Measurements from ENCODE around the gene NR2F6. TPM values are rescaled to one million over a fixed set of nuclear protein-coding genes. Genes with fewer than 3 reads are reported as not detected.

Gene NR2F6
- total and polyA plus RNA-seq, 2 experiments from 2014 or later = 64.0 to 209 TPM

DNA sequence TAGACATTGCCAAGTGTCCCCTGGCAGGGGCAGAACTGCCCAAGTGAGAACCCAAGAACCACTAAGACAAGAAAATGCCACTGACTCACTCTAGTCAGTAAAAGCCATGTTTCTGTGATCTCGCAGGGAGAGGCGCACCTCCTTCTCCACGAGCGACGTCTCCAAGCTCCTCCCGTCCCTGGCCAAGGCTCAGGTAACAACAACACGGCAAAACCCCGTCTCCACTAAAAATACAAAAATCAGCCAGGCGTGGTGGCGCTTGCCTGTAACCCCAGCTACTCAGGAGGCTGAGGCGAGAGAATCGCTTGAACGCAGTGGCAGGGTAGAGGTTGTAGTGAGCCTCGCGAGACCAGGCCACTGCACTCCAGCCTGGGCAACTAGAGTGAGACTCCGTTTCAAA, 48.1 kb downstream of the NR2F6 start:
- no peaks in the 10 kb centered on the region for H3F3A ChIP-seq (replicated peaks; ENCODE audit: low read depth)
- no peaks in the 10 kb centered on the region for H3K4me1 ChIP-seq (ENCODE audit: insufficient read depth)
- H3K36me3 ChIP-seq (ENCODE audit: insufficient read depth) = 0 out of 2 replicates have a peak, but pooled peaks cover 3% of the 10 kb centered on the region
- Mint-ChIP-seq H3K27me3 (ENCODE audit: insufficient read depth, low read depth, poor library complexity) (peaks cover 2% of the 10 kb centered on the region), H3K9me3 (no peaks in the 10 kb centered on the region; the same call in 2 of the 3 replicates), H3K36me3 (ENCODE audit: low read depth) (peaks cover 65% of the 10 kb centered on the region), H3K4me3 (no peak overlapping the region; the same call in 2 of the 3 replicates), H3K4me1 (no peaks in the 10 kb centered on the region), H3K27ac (no peak overlapping the region)
- H2AFZ ChIP-seq = no peak overlapping the region
- H3K9me2 ChIP-seq (ENCODE audit: insufficient read depth) = no peaks in the 10 kb centered on the region
- no peaks in the 10 kb centered on the region for H3K27me3 ChIP-seq (ENCODE audit: insufficient read depth)
- no peak overlapping the region for H3K4me3 ChIP-seq
- DNase-seq (ENCODE audit: low spot score) (no peak), ATAC-seq (no peak)
- 0 out of 2 replicates have a peak, but pooled peaks cover 3% of the 10 kb centered on the region for H4K20me1 ChIP-seq (replicated peaks; ENCODE audit: insufficient read depth)
- TF ChIP-seq STAT1 (IDR thresholded peaks at IDR 0.05; ENCODE audit: unreplicated experiment) (no peak), CREB1 (CRISPR knock-in tag; IDR thresholded peaks at IDR 0.05; ENCODE audit: low read depth) (no peak), ZNF331 (CRISPR knock-in tag; IDR thresholded peaks at IDR 0.05; ENCODE audit: low read depth) (no peak), JUNB (IDR thresholded peaks at IDR 0.05; ENCODE audit: unreplicated experiment) (no peak), POLR2AphosphoS5 (IDR thresholded peaks at IDR 0.05; ENCODE audit: low read depth) (no peak), ZNF114 (CRISPR knock-in tag; IDR thresholded peaks at IDR 0.05) (no peak), NANOG (IDR thresholded peaks at IDR 0.05; ENCODE audit: borderline replicate concordance) (no peak), EZH2 (IDR thresholded peaks at IDR 0.05; ENCODE audit: low read depth, unreplicated experiment) (no peak), EZH2phosphoT487 (IDR thresholded peaks at IDR 0.05; ENCODE audit: unreplicated experiment) (no peak)
- TF ChIP-seq, protein P1, sequence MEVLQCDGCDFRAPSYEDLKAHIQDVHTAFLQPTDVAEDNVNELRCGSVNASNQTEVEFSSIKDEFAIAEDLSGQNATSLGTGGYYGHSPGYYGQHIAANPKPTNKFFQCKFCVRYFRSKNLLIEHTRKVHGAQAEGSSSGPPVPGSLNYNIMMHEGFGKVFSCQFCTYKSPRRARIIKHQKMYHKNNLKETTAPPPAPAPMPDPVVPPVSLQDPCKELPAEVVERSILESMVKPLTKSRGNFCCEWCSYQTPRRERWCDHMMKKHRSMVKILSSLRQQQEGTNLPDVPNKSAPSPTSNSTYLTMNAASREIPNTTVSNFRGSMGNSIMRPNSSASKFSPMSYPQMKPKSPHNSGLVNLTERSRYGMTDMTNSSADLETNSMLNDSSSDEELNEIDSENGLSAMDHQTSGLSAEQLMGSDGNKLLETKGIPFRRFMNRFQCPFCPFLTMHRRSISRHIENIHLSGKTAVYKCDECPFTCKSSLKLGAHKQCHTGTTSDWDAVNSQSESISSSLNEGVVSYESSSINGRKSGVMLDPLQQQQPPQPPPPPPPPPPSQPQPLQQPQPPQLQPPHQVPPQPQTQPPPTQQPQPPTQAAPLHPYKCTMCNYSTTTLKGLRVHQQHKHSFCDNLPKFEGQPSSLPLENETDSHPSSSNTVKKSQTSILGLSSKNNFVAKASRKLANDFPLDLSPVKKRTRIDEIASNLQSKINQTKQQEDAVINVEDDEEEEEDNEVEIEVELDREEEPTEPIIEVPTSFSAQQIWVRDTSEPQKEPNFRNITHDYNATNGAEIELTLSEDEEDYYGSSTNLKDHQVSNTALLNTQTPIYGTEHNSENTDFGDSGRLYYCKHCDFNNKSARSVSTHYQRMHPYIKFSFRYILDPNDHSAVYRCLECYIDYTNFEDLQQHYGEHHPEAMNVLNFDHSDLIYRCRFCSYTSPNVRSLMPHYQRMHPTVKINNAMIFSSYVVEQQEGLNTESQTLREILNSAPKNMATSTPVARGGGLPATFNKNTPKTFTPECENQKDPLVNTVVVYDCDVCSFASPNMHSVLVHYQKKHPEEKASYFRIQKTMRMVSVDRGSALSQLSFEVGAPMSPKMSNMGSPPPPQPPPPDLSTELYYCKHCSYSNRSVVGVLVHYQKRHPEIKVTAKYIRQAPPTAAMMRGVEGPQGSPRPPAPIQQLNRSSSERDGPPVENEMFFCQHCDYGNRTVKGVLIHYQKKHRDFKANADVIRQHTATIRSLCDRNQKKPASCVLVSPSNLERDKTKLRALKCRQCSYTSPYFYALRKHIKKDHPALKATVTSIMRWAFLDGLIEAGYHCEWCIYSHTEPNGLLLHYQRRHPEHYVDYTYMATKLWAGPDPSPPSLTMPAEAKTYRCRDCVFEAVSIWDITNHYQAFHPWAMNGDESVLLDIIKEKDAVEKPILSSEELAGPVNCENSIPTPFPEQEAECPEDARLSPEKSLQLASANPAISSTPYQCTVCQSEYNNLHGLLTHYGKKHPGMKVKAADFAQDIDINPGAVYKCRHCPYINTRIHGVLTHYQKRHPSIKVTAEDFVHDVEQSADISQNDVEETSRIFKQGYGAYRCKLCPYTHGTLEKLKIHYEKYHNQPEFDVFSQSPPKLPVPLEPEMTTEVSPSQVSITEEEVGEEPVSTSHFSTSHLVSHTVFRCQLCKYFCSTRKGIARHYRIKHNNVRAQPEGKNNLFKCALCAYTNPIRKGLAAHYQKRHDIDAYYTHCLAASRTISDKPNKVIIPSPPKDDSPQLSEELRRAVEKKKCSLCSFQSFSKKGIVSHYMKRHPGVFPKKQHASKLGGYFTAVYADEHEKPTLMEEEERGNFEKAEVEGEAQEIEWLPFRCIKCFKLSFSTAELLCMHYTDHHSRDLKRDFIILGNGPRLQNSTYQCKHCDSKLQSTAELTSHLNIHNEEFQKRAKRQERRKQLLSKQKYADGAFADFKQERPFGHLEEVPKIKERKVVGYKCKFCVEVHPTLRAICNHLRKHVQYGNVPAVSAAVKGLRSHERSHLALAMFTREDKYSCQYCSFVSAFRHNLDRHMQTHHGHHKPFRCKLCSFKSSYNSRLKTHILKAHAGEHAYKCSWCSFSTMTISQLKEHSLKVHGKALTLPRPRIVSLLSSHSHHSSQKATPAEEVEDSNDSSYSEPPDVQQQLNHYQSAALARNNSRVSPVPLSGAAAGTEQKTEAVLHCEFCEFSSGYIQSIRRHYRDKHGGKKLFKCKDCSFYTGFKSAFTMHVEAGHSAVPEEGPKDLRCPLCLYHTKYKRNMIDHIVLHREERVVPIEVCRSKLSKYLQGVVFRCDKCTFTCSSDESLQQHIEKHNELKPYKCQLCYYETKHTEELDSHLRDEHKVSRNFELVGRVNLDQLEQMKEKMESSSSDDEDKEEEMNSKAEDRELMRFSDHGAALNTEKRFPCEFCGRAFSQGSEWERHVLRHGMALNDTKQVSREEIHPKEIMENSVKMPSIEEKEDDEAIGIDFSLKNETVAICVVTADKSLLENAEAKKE (CRISPR knock-in tag; IDR thresholded peaks at IDR 0.05) = no peak
- TF ChIP-seq, protein P2, sequence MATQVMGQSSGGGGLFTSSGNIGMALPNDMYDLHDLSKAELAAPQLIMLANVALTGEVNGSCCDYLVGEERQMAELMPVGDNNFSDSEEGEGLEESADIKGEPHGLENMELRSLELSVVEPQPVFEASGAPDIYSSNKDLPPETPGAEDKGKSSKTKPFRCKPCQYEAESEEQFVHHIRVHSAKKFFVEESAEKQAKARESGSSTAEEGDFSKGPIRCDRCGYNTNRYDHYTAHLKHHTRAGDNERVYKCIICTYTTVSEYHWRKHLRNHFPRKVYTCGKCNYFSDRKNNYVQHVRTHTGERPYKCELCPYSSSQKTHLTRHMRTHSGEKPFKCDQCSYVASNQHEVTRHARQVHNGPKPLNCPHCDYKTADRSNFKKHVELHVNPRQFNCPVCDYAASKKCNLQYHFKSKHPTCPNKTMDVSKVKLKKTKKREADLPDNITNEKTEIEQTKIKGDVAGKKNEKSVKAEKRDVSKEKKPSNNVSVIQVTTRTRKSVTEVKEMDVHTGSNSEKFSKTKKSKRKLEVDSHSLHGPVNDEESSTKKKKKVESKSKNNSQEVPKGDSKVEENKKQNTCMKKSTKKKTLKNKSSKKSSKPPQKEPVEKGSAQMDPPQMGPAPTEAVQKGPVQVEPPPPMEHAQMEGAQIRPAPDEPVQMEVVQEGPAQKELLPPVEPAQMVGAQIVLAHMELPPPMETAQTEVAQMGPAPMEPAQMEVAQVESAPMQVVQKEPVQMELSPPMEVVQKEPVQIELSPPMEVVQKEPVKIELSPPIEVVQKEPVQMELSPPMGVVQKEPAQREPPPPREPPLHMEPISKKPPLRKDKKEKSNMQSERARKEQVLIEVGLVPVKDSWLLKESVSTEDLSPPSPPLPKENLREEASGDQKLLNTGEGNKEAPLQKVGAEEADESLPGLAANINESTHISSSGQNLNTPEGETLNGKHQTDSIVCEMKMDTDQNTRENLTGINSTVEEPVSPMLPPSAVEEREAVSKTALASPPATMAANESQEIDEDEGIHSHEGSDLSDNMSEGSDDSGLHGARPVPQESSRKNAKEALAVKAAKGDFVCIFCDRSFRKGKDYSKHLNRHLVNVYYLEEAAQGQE (IDR thresholded peaks at IDR 0.05; ENCODE audit: unreplicated experiment) = no peak
- no peak overlapping the region for H3K4me2 ChIP-seq
- H3K79me2 ChIP-seq (replicated peaks; ENCODE audit: insufficient read depth) = no peaks in the 10 kb centered on the region
- no peak overlapping the region for H3K27ac ChIP-seq (ENCODE audit: low read depth)

Measured in GM23338 (cell line).